Measurements from ENCODE around the gene SCRN1.

- TF ChIP-seq CTCF (IDR thresholded peaks at IDR 0.05) (no peak), POLR2AphosphoS5 (IDR thresholded peaks at IDR 0.05) (no peak)
These were observed 29.8 kb upstream of the SCRN1 start for GRCh38 chr7:30019387-30019786.
